GM19467 (cell line): Measurements from ENCODE around the gene KIAA2012.
"Not testable (repeated sequence)": the region's sequence is repeated elsewhere in the genome, so short reads cannot be mapped to it uniquely, and the experiment has no call there.

Experiments
- ATAC-seq: cut with Tn5 transposase; IDR thresholded peaks from one replicate; pipeline ENCODE4 v1.9.1; 2021; ENCODE audit warnings: mild to moderate bottlenecking, moderate library complexity; ENCODE audit not compliant: unreplicated experiment

Gene KIAA2012

GRCh38 chr2:202114291-202114690 is 41.2 kb downstream of the KIAA2012 start:
- no peak for ATAC-seq

GRCh38 chr2:202114795-202115194 is 41.7 kb downstream of the KIAA2012 start:
- no peak for ATAC-seq

- ATAC-seq: no peak
These were observed 42.5 kb downstream of the KIAA2012 start for GRCh38 chr2:202115479-202115971.

- no peak for ATAC-seq
These were observed 43.6 kb downstream of the KIAA2012 start for GRCh38 chr2:202116691-202117090.

- ATAC-seq: no peak
These were observed 45.1 kb downstream of the KIAA2012 start for GRCh38 chr2:202118168-202118567.

- ATAC-seq: no peak
These were observed 47.8 kb downstream of the KIAA2012 start for GRCh38 chr2:202120828-202121227.

GRCh38 chr2:202121532-202122162 is 48.6 kb downstream of the KIAA2012 start:
- no peak for ATAC-seq

GRCh38 chr2:202122163-202122540 is 49.1 kb downstream of the KIAA2012 start:
- no peak for ATAC-seq

GRCh38 chr2:202122980-202123720 is 50.1 kb downstream of the KIAA2012 start:
- ATAC-seq: no peak

- no peak for ATAC-seq
These were observed 51.2 kb downstream of the KIAA2012 start for GRCh38 chr2:202124286-202124685.

- no peak for ATAC-seq
These were observed 54.8 kb downstream of the KIAA2012 start for GRCh38 chr2:202127687-202128331.

- ATAC-seq: no peak
These were observed 56.8 kb downstream of the KIAA2012 start for GRCh38 chr2:202129841-202130240.

GRCh38 chr2:202133200-202133908 is 60.3 kb downstream of the KIAA2012 start:
- ATAC-seq: no peak

GRCh38 chr2:202133909-202134265 is 60.8 kb downstream of the KIAA2012 start:
- ATAC-seq: no peak

- ATAC-seq: no peak
These were observed 62.2 kb downstream of the KIAA2012 start for GRCh38 chr2:202135091-202135874.

GRCh38 chr2:202136039-202136438 is 63.0 kb downstream of the KIAA2012 start:
- not testable (repeated sequence) for ATAC-seq

- no peak for ATAC-seq
These were observed 63.5 kb downstream of the KIAA2012 start for GRCh38 chr2:202136526-202136925.

GRCh38 chr2:202140522-202141252 is 67.6 kb downstream of the KIAA2012 start:
- no peak for ATAC-seq

GRCh38 chr2:202141329-202141947 is 68.4 kb downstream of the KIAA2012 start:
- ATAC-seq: no peak
